ENCODE data around the gene SH2D4B.

Gene SH2D4B

DNA sequence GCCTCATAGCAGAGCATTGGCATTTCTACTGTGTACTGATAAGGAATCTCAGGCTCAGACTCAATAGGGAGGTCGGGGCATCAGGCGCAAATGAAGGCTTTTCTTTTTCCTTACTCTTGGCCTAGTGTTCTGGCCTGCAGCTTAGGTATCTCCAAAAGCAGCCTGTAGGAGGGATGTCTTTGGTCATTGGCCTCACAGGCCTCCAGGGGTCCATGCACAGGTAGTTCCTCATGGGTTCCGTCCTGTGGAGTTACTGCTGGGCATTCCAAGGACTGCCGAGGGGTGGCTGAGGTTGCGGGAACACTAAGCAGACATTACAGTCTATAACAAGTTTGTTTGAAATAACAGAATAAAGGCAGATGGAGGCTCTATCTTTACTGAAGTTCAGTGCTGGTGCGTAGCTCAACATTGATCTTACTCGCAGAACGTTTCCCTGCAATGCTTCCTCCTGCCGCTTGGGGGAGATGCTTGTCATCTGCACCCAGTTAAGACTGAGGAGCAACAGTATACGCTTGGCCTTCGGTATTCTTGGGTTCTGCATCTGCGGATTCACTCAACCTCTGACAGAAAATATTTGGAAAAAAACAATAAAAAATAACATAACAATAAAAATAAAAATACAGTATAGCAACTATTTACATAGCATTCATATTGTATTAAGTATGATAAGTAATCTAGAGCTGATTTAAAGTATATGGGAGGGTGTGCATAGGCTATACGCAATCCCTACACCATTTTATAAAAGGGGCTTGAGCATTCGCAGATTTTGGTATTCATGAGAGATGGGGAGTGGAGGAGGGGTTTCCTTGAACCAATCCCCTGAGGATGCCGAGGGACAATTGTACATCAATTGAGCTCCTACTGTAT lies 58.9 kb downstream of the SH2D4B start:
- no peak overlapping the region for H3K4me3 Mint-ChIP-seq
- H3K36me3 Mint-ChIP-seq, result no peaks in the 10 kb centered on the region
- peak in 1 of 2 donors; percentile 47 for ATAC-seq (replicated peaks)
- H3K4me1 Mint-ChIP-seq, result peaks cover 22 to 27% of the 10 kb centered on the region in 2 donors
- DNase-seq, result no peak
- no peaks in the 10 kb centered on the region for H3K9me3 Mint-ChIP-seq
- no peak overlapping the region for H3K27ac Mint-ChIP-seq
- H3K27me3 Mint-ChIP-seq, result no peaks in the 10 kb centered on the region

DNA sequence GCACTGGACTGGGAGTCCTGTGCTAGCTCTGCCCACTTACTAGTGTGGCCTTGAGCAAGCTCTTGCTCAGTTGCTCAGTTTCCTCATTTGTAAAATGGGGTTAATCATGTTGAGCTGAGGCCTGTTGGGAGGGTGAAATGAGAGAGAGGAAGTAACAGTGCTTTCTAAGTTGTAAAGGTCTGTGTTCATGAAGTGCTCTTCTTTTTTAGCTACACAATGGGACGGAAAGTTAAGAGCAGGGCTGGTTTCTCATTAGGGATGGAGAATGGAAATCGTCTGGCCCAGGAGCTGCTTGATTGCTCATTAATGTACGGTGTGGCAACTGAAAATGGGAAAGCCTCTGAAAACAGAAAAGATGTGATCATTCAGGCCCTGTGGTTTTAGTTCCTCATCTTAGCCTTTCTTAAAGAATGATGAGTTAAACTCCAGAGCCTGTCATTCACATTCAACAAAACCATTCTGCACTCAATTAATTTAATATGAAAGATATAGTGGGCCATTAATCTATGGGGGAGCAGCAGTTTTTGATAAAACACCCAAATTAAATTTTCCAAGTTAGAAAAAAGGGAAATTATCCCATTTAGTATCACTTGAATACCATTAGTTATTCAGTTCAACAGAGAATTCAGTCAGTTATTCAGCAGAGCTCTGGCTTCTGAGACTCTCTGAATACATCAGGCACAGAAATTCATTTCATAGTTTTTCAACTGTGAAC lies 60.5 kb downstream of the SH2D4B start:
- ATAC-seq (replicated peaks), result peak; percentile 65 to 72
- Mint-ChIP-seq H3K36me3 (no peaks in the 10 kb centered on the region), H3K4me3 (peak overlapping the region in 1 of 2 donors; percentile 3), H3K4me1 (peaks cover 22 to 27% of the 10 kb centered on the region in 2 donors), H3K27me3 (no peaks in the 10 kb centered on the region), H3K9me3 (no peaks in the 10 kb centered on the region), H3K27ac (peak overlapping the region; percentile 83)
- peak; percentile 20 for DNase-seq

DNA sequence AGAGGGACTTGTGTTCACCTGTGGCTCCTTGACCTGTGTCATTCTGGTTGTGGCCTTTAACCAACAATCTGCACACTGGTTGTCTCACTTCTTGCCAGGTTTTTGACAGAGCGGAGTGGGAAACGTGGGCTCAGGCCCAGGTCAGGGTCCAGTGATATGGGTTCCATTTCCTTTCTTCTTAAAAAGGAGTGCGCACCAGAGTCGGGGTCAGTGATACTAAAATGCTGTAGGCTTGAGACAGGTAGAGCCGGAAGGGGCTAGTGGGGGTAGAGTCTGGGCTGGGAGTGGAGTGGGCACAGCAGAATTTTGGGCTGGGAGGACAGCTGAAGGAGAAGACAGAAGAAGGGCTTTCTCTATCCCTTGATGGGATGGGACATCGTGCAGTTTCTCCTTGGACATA lies 61.2 kb downstream of the SH2D4B start:
- H3K4me1 Mint-ChIP-seq, result peaks cover 22 to 27% of the 10 kb centered on the region in 2 donors
- H3K36me3 Mint-ChIP-seq, result no peaks in the 10 kb centered on the region
- H3K4me3 Mint-ChIP-seq, result no peak overlapping the region
- no peak for DNase-seq
- peak overlapping the region; percentile 83 for H3K27ac Mint-ChIP-seq
- no peak for ATAC-seq (replicated peaks)
- no peaks in the 10 kb centered on the region for H3K27me3 Mint-ChIP-seq
- no peaks in the 10 kb centered on the region for H3K9me3 Mint-ChIP-seq

DNA sequence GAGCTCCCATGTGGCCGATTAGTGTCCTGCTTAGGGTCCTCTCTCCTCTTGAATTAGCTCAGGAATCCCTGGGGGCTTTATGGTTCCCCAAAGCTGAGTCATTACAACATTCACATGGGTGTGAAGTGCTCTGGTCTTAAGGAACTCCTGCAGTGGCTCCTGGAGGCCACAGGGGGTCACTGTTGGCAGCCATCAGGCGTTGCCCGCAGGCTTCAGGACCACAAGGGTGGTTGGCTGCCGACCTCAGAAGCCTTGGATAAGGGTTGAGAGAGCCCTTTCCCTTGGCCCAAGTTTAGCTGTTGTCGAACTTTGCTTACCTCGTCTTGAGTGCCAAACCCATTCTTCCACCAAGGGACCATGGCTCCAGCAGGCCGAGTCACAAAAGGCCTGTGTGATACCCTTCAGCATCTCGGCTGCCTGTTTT lies 61.7 kb downstream of the SH2D4B start:
- H3K4me3 Mint-ChIP-seq, result no peak overlapping the region
- no peaks in the 10 kb centered on the region for H3K27me3 Mint-ChIP-seq
- no peaks in the 10 kb centered on the region for H3K9me3 Mint-ChIP-seq
- peaks cover 22 to 27% of the 10 kb centered on the region in 2 donors for H3K4me1 Mint-ChIP-seq
- H3K36me3 Mint-ChIP-seq, result no peaks in the 10 kb centered on the region
- DNase-seq (peak; percentile 38), ATAC-seq (replicated peaks) (peak; percentile 73 to 77)
- no peak overlapping the region for H3K27ac Mint-ChIP-seq

DNA sequence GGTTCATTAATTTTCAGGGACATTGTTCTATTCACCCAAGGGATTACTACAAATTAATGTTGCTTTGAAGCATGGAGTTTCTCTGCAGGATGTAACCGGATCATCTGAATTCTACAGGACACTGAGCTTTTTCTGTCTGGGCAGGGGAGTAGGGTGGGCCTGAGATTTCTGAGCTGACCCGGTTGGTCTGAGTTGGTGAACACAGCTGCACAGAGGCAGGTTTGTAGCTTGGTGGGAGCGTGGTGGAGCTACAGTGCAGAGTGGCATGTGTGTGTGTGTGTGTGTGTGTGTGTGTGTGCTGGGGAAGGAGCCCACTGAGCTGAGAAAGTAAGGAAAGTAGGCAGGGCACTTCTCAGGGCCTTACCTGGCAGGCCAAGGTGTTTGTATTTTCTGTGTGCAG lies 62.6 kb downstream of the SH2D4B start:
- no peak overlapping the region for H3K4me3 Mint-ChIP-seq
- no peak for DNase-seq
- H3K27ac Mint-ChIP-seq, result no peak overlapping the region
- H3K36me3 Mint-ChIP-seq, result no peaks in the 10 kb centered on the region
- H3K4me1 Mint-ChIP-seq, result peaks cover 22 to 27% of the 10 kb centered on the region in 2 donors
- H3K27me3 Mint-ChIP-seq, result no peaks in the 10 kb centered on the region
- no peak for ATAC-seq (replicated peaks)
- H3K9me3 Mint-ChIP-seq, result no peaks in the 10 kb centered on the region

DNA sequence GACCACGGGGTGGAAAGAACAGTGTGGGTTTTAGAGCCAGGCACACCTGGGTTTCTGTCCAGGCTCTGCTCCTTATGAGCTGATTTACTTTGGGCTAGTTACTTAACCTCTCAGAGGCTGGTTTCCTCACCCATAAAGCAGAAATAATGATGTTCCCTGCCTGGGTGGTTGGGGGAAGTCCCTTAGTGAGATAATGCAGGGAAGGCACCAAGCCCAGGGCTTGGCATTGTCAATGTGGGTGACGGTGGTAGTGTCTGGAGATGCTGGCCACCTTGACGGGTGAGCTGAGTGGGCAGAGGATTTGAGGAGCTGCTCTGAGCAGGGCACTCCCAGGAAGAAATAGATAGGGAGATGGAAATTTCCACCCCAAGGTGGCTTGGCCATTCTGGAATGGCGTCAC lies 65.2 kb downstream of the SH2D4B start:
- Mint-ChIP-seq H3K9me3 (no peaks in the 10 kb centered on the region), H3K27ac (no peak overlapping the region), H3K4me3 (no peak overlapping the region), H3K27me3 (no peaks in the 10 kb centered on the region), H3K4me1 (peaks cover 14 to 21% of the 10 kb centered on the region in 2 donors), H3K36me3 (no peaks in the 10 kb centered on the region)
- ATAC-seq (replicated peaks) (no peak), DNase-seq (no peak)

DNA sequence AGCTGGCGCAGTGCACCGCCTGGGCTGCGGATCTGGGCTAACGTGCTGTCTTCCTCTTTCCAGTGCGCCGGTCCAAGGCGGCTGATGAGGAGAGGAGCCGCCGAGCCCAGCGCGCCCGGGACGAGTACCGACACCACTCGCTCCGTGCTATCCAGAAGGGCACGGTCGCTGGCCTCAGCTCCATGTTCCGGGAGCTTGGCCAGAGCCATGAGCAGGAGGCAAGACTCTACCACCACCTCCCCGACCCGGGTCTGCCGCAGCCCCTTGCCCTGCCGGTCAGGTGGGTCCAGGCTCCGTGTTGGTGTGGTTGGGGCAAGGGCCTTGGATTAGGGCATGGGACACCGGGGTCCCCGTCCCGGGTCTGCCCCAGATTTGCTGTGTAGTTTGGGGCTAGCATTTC lies 65.8 kb downstream of the SH2D4B start:
- H3K9me3 Mint-ChIP-seq, result no peaks in the 10 kb centered on the region
- H3K27ac Mint-ChIP-seq, result no peak overlapping the region
- no peak for DNase-seq
- peaks cover 8 to 15% of the 10 kb centered on the region in 2 donors for H3K4me1 Mint-ChIP-seq
- ATAC-seq (replicated peaks), result no peak
- H3K4me3 Mint-ChIP-seq, result no peak overlapping the region
- no peaks in the 10 kb centered on the region for H3K36me3 Mint-ChIP-seq
- no peaks in the 10 kb centered on the region for H3K27me3 Mint-ChIP-seq

DNA sequence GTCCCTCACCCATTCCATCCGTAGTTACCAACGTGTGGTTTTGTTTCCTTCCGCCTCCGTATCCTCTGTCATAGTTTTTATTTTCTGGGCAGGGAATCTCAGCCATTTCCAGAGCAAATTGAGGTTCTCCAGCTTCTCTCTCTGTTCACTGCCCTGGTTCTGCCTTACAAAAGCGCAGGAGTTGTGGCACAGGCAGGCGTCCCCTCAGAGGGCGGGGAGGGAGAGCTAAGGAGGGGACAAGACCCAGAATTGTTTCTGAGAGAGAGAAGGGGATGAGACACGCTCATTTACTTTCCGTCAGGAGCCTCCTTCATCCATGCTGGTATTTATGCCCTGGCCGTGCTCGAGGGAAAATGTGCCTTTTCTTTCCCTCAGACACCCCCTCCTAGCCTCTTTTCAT lies 71.0 kb downstream of the SH2D4B start:
- H3K4me1 Mint-ChIP-seq, result no peaks in the 10 kb centered on the region
- DNase-seq (no peak), ATAC-seq (replicated peaks) (no peak)
- no peak overlapping the region for H3K4me3 Mint-ChIP-seq
- no peaks in the 10 kb centered on the region for H3K36me3 Mint-ChIP-seq
- peaks cover 0 to 2% of the 10 kb centered on the region in 2 donors for H3K9me3 Mint-ChIP-seq
- H3K27me3 Mint-ChIP-seq, result no peaks in the 10 kb centered on the region
- no peak overlapping the region for H3K27ac Mint-ChIP-seq

DNA sequence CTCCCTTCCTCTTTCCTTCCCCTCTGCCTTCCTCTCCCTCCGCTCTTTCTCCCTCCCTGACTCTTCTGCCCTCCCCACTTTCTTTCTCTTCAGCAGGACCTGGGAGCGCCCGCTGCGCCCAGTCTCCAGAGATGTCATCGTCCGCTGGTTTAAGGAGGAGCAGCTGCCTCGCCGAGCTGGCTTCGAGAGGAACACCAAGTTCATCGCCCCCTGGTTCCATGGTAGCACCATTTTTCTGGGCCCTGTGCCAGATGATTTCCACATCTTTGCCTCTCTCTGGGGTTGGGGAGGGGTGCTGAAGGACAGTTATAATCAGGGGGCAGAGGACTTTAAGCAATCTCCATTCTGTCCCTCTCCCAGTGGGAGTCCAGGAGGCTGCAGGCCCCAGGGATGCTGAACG lies 71.6 kb downstream of the SH2D4B start:
- Mint-ChIP-seq H3K36me3 (no peaks in the 10 kb centered on the region), H3K9me3 (peaks cover 0 to 2% of the 10 kb centered on the region in 2 donors), H3K4me1 (no peaks in the 10 kb centered on the region), H3K27ac (no peak overlapping the region), H3K4me3 (no peak overlapping the region), H3K27me3 (no peaks in the 10 kb centered on the region)
- ATAC-seq (replicated peaks) (no peak), DNase-seq (no peak)

DNA sequence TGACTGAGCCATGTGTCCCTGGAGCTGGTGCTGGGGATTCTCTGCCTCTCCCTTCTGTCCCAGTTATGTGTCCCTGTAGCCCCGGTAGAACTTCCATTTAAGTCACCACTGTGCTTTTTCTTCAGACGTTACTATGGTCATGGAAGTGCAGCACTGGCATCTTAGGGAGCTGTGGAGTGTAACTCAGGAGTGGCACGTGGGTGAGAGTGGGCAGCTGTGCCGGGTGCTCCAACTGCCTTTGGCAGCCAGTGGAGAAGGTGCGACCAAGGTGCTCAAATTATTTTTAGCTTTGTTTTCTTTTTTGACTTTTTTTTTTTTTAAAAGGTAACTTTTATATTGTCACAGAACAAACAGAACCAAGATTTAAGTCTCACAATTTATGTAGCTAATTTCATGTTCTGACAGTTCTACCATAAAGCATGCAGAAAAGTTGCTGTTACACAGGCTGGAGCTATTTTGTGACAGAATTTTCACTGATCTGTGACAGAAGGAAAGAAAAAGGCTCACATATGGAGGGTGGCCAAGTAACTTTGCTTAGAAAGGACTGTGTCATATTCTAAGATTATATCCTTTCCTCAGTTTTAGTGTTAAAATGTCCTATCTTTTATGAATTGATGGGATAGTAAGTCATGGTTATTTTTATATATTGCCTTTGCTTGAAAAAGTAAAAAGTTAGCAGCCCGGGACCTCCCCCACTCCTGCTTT lies 73.9 kb downstream of the SH2D4B start:
- no peak overlapping the region for H3K27ac Mint-ChIP-seq
- H3K27me3 Mint-ChIP-seq, result no peaks in the 10 kb centered on the region
- no peak overlapping the region for H3K4me3 Mint-ChIP-seq
- H3K36me3 Mint-ChIP-seq, result no peaks in the 10 kb centered on the region
- H3K4me1 Mint-ChIP-seq, result no peaks in the 10 kb centered on the region
- no peak for DNase-seq
- H3K9me3 Mint-ChIP-seq, result peaks cover 0 to 2% of the 10 kb centered on the region in 2 donors
- ATAC-seq (replicated peaks), result no peak

DNA sequence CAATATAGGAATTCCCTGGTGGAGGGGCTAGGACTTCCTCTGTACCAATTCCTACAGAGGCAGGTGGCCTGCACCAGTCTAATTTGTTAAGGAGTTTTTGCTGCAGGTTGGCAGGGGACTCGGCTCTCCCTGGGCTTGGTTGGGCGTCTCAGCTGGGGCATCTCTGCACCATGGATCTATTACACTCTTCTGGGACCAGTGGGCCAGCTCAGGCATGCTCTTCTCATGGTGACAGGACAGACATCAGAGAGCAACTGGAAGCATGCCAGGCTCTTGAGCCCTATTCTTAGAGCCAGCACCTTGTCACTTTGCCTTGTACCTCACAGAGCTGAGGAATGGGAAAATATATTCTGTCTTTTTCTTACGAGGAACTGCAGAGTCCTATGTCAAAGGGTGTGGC lies 74.6 kb downstream of the SH2D4B start:
- no peaks in the 10 kb centered on the region for H3K4me1 Mint-ChIP-seq
- no peaks in the 10 kb centered on the region for H3K36me3 Mint-ChIP-seq
- H3K9me3 Mint-ChIP-seq, result peaks cover 0 to 2% of the 10 kb centered on the region in 2 donors
- ATAC-seq (replicated peaks) (no peak), DNase-seq (no peak)
- no peak overlapping the region for H3K4me3 Mint-ChIP-seq
- H3K27ac Mint-ChIP-seq, result no peak overlapping the region
- H3K27me3 Mint-ChIP-seq, result no peaks in the 10 kb centered on the region

DNA sequence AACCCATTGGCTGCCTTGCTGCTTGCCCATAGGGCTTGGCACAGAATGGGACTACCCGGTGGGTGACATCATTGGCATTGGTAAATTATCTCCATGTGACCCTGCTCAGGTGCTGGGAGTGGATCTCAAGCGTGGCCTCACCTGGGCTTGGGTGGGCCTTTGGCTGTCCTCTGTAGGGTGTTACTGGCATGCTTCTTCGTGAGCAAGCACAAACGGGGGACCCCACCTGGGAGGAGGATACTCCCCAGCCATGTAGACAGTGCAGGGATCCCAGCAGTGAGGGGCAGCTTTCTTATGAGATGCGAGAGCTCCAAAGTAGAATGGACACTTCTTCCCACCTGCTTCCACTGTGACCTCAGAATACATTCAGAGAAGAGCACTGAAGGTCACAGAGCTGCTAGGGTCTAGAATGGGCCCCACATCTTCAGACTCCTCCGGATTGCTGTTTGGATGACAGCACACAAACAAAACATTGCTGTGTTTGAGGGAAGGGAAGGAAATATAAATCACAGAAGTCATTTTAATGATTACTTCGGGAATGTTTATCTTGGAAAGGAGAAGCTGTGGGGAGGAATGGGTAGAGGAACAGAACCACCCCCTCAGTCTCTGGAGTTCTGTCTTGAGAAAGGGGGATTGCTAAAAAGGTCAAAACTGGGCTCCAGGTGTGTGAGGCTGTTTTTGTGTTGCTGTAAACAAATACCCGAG lies 75.9 kb downstream of the SH2D4B start:
- Mint-ChIP-seq H3K36me3 (no peaks in the 10 kb centered on the region), H3K4me3 (no peak overlapping the region), H3K4me1 (no peaks in the 10 kb centered on the region), H3K27ac (no peak overlapping the region), H3K27me3 (no peaks in the 10 kb centered on the region), H3K9me3 (peaks cover 0 to 2% of the 10 kb centered on the region in 2 donors)
- no peak for ATAC-seq (replicated peaks)
- DNase-seq, result no peak

DNA sequence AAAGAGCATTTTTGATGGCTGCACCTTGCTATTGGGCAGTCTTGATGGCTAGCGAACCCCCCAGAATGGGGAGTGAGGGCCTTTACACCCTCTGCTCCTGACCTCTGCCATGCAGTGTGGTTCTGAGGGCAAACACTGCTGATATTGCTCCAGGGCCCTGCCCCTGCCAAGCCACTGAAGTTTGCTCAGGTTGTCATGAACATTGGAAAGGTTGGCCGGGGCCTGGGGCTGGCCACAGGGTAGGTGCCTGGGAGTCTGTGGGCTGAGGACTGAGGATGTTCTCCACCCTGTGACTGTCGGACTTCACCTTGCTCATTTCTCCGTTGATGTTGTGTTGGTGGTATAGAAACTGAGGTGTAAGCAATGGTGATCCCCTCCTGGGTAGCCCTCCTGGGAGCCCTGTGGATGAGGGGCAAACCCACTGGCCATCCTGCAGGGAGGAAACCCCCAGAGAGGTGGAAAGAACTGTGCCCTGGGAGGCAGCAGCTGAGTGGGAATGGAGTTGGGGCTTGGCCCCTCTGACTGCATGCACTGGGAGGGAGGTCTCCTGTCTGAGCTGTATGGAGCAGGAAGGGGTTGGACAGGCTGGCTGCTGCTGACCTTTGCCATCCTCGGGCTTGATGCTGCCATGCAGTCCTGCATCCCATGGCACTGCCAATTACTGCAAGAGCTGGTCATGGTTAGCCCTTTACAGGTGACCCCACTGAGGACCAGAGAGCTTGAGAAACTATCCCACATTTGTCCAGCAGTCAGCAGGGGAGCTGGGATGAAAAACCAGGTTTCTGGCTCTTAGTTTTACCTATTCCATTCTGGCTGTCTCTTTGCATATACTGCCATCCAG lies 77.1 kb downstream of the SH2D4B start:
- Mint-ChIP-seq H3K36me3 (no peaks in the 10 kb centered on the region), H3K4me3 (no peak overlapping the region), H3K4me1 (no peaks in the 10 kb centered on the region), H3K9me3 (peaks cover 0 to 2% of the 10 kb centered on the region in 2 donors), H3K27ac (no peak overlapping the region), H3K27me3 (no peaks in the 10 kb centered on the region)
- ATAC-seq (replicated peaks), result peak in 1 of 2 donors; percentile 25
- DNase-seq, result no peak
